Effector memory CD8-positive, alpha-beta T cell (primary cell): ENCODE data around the gene QDPR.
A peak's percentile ranks its signal among the peaks of the same experiment; 100 is the strongest.
"Not testable (repeated sequence)": the region's sequence is repeated elsewhere in the genome, so short reads cannot be mapped to it uniquely, and the experiment has no call there.

Experiments used
- ATAC-seq: fragments of 150-1000 bp; cut with Tn5 transposase; replicated peaks from 2 replicates; pipeline ENCODE4 v1.10.0; 2021; ENCODE audit warnings: mild to moderate bottlenecking, moderate library complexity
- DNase-seq, 3 experiments: peaks; one replicate each; pipeline ENCODE4 v3.0.0; 2021
- H3K27ac Mint-ChIP-seq, 2 donors: one replicate each; pipeline ENCODE4 v1.8.0; 2022; ENCODE audit warnings: mild to moderate bottlenecking in 2 of 2, mixed read lengths in 2 of 2, moderate library complexity in 2 of 2
- H3K27me3 Mint-ChIP-seq, 2 donors: one replicate each; pipeline ENCODE4 v1.8.0; 2022; ENCODE audit warnings: mixed read lengths in 2 of 2
- H3K36me3 Mint-ChIP-seq: one replicate; pipeline ENCODE4 v1.8.0; 2022; ENCODE audit warnings: mild to moderate bottlenecking, moderate library complexity, mixed read lengths; ENCODE audit not compliant: insufficient read depth
- H3K4me1 Mint-ChIP-seq, 2 donors: one replicate each; pipeline ENCODE4 v1.8.0; 2022; ENCODE audit warnings: low read depth in 2 of 2, mixed read lengths in 2 of 2
- H3K4me3 Mint-ChIP-seq, 2 donors: one replicate each; pipeline ENCODE4 v1.8.0; 2022; ENCODE audit warnings: mild to moderate bottlenecking in 2 of 2, mixed read lengths in 2 of 2, moderate library complexity in 2 of 2
- H3K9me3 Mint-ChIP-seq, 2 donors: one replicate each; pipeline ENCODE4 v1.8.0; 2022; ENCODE audit warnings: mixed read lengths in 2 of 2

Gene QDPR

GRCh38 chr4:17545374-17546140, 33.7 kb upstream of the QDPR start:
- DNase-seq (no peak), ATAC-seq (no peak)
- no peak overlapping the region for H3K27ac Mint-ChIP-seq
- H3K4me3 Mint-ChIP-seq: no peak overlapping the region
- peaks cover 3 to 6% of the 10 kb centered on the region in 2 donors for H3K4me1 Mint-ChIP-seq
- H3K36me3 Mint-ChIP-seq: no peaks in the 10 kb centered on the region
- peaks cover 27 to 30% of the 10 kb centered on the region in 2 donors for H3K27me3 Mint-ChIP-seq
- no peaks in the 10 kb centered on the region for H3K9me3 Mint-ChIP-seq

- Mint-ChIP-seq H3K4me1 (peaks cover 3 to 6% of the 10 kb centered on the region in 2 donors), H3K36me3 (no peaks in the 10 kb centered on the region), H3K4me3 (no peak overlapping the region), H3K27me3 (peaks cover 34 to 36% of the 10 kb centered on the region in 2 donors), H3K27ac (no peak overlapping the region), H3K9me3 (no peaks in the 10 kb centered on the region)
- ATAC-seq (no peak), DNase-seq (no peak)
Observed at GRCh38 chr4:17544831-17545234, 32.9 kb upstream of the QDPR start.

GRCh38 chr4:17544205-17544604, 32.3 kb upstream of the QDPR start:
- Mint-ChIP-seq H3K4me3 (no peak overlapping the region), H3K9me3 (no peaks in the 10 kb centered on the region), H3K36me3 (no peaks in the 10 kb centered on the region), H3K27ac (no peak overlapping the region), H3K4me1 (peaks cover 0 to 4% of the 10 kb centered on the region in 2 donors), H3K27me3 (peaks cover 36% of the 10 kb centered on the region in 2 donors)
- no peak for DNase-seq
- no peak for ATAC-seq

GRCh38 chr4:17537060-17537459, 25.2 kb upstream of the QDPR start:
- not testable (repeated sequence) for ATAC-seq, H3K36me3 Mint-ChIP-seq, H3K9me3 Mint-ChIP-seq, H3K4me3 Mint-ChIP-seq, DNase-seq, H3K27ac Mint-ChIP-seq, H3K4me1 Mint-ChIP-seq
- peaks cover 16% of the 10 kb centered on the region in 2 donors for H3K27me3 Mint-ChIP-seq

- Mint-ChIP-seq H3K36me3 (peaks cover 3% of the 10 kb centered on the region), H3K4me1 (peaks cover 0 to 2% of the 10 kb centered on the region in 2 donors), H3K27me3 (peaks cover 6 to 20% of the 10 kb centered on the region in 2 donors), H3K27ac (no peak overlapping the region), H3K9me3 (no peaks in the 10 kb centered on the region), H3K4me3 (no peak overlapping the region)
- DNase-seq: no peak
- ATAC-seq: no peak
Observed at GRCh38 chr4:17535906-17536305, 24.0 kb upstream of the QDPR start.

GRCh38 chr4:17535242-17535641, 23.4 kb upstream of the QDPR start:
- peaks cover 4 to 19% of the 10 kb centered on the region in 2 donors for H3K27me3 Mint-ChIP-seq
- H3K27ac Mint-ChIP-seq: no peak overlapping the region
- no peak overlapping the region for H3K4me3 Mint-ChIP-seq
- no peaks in the 10 kb centered on the region for H3K9me3 Mint-ChIP-seq
- H3K36me3 Mint-ChIP-seq: peaks cover 3% of the 10 kb centered on the region
- ATAC-seq: no peak
- peaks cover 0 to 2% of the 10 kb centered on the region in 2 donors for H3K4me1 Mint-ChIP-seq
- DNase-seq: no peak

- Mint-ChIP-seq H3K27me3 (peaks cover 0 to 15% of the 10 kb centered on the region in 2 donors), H3K9me3 (no peaks in the 10 kb centered on the region), H3K4me3 (no peak overlapping the region), H3K36me3 (peaks cover 3% of the 10 kb centered on the region), H3K4me1 (peaks cover 0 to 2% of the 10 kb centered on the region in 2 donors), H3K27ac (no peak overlapping the region)
- ATAC-seq: no peak
- no peak for DNase-seq
Observed at GRCh38 chr4:17534705-17535104, 22.8 kb upstream of the QDPR start.

- Mint-ChIP-seq H3K4me1 (peaks cover 0 to 2% of the 10 kb centered on the region in 2 donors), H3K27me3 (peaks cover 19 to 44% of the 10 kb centered on the region in 2 donors), H3K4me3 (no peak overlapping the region), H3K9me3 (no peaks in the 10 kb centered on the region), H3K27ac (no peak overlapping the region), H3K36me3 (no peaks in the 10 kb centered on the region)
- ATAC-seq (no peak), DNase-seq (no peak)
Observed at GRCh38 chr4:17531538-17532285, 19.8 kb upstream of the QDPR start.

- ATAC-seq (no peak), DNase-seq (no peak)
- no peaks in the 10 kb centered on the region for H3K4me1 Mint-ChIP-seq
- no peak overlapping the region for H3K4me3 Mint-ChIP-seq
- no peak overlapping the region for H3K27ac Mint-ChIP-seq
- H3K27me3 Mint-ChIP-seq: peaks cover 26 to 56% of the 10 kb centered on the region in 2 donors
- no peaks in the 10 kb centered on the region for H3K9me3 Mint-ChIP-seq
- no peaks in the 10 kb centered on the region for H3K36me3 Mint-ChIP-seq
Observed at GRCh38 chr4:17528551-17529165, 16.8 kb upstream of the QDPR start.

- H3K27ac Mint-ChIP-seq: no peak overlapping the region
- H3K4me1 Mint-ChIP-seq: no peaks in the 10 kb centered on the region
- no peak for DNase-seq
- ATAC-seq: no peak
- H3K9me3 Mint-ChIP-seq: no peaks in the 10 kb centered on the region
- H3K36me3 Mint-ChIP-seq: no peaks in the 10 kb centered on the region
- no peak overlapping the region for H3K4me3 Mint-ChIP-seq
- H3K27me3 Mint-ChIP-seq: peaks cover 26 to 63% of the 10 kb centered on the region in 2 donors
Observed at GRCh38 chr4:17526695-17527477, 15.0 kb upstream of the QDPR start.

- no peak for DNase-seq
- Mint-ChIP-seq H3K36me3 (no peaks in the 10 kb centered on the region), H3K4me1 (no peaks in the 10 kb centered on the region), H3K9me3 (no peaks in the 10 kb centered on the region), H3K27me3 (peaks cover 43 to 54% of the 10 kb centered on the region in 2 donors), H3K27ac (peak overlapping the region in 1 of 2 donors; percentile 4), H3K4me3 (no peak overlapping the region)
- no peak for ATAC-seq
Observed at GRCh38 chr4:17523662-17524061, 11.8 kb upstream of the QDPR start.

- Mint-ChIP-seq H3K4me3 (no peak overlapping the region), H3K27me3 (peaks cover 40 to 54% of the 10 kb centered on the region in 2 donors), H3K9me3 (no peaks in the 10 kb centered on the region), H3K4me1 (no peaks in the 10 kb centered on the region), H3K27ac (no peak overlapping the region), H3K36me3 (no peaks in the 10 kb centered on the region)
- no peak for ATAC-seq
- DNase-seq: no peak
Observed at GRCh38 chr4:17521595-17521994, 9.7 kb upstream of the QDPR start.

- H3K27ac Mint-ChIP-seq: no peak overlapping the region
- peaks cover 35 to 46% of the 10 kb centered on the region in 2 donors for H3K27me3 Mint-ChIP-seq
- no peak overlapping the region for H3K4me3 Mint-ChIP-seq
- no peak for DNase-seq
- H3K9me3 Mint-ChIP-seq: no peaks in the 10 kb centered on the region
- H3K4me1 Mint-ChIP-seq: peaks cover 2 to 4% of the 10 kb centered on the region in 2 donors
- no peaks in the 10 kb centered on the region for H3K36me3 Mint-ChIP-seq
- ATAC-seq: no peak
Observed at GRCh38 chr4:17517664-17518063, 5.8 kb upstream of the QDPR start.
